GM19351 (cell line): Measurements from ENCODE around the gene PHF12.
A peak's percentile ranks its signal among the peaks of the same experiment; 100 is the strongest.

ENCODE experiments used
- ATAC-seq: cut with Tn5 transposase; IDR thresholded peaks from one replicate; pipeline ENCODE4 v1.9.1; 2021; ENCODE audit warnings: mild to moderate bottlenecking, moderate library complexity; ENCODE audit not compliant: unreplicated experiment

Gene PHF12

GRCh38 chr17:28951428-28951990 lies at the start of gene PHF12:
PHF12 (minus strand) TSS chr17:28951518; CDS start chr17:28950960, 558 bp downstream.
- ATAC-seq = peak; percentile 50

- no peak for ATAC-seq
Measured at GRCh38 chr17:29000973-29001372, 49.7 kb upstream of the PHF12 start.

GRCh38 chr17:28999206-28999605 lies 47.9 kb upstream of the PHF12 start:
- ATAC-seq = no peak

GRCh38 chr17:28997806-28998205 lies 46.5 kb upstream of the PHF12 start:
- ATAC-seq = no peak

- no peak for ATAC-seq
Measured at GRCh38 chr17:28996554-28997096, 45.3 kb upstream of the PHF12 start.

GRCh38 chr17:28993645-28994426 lies 42.5 kb upstream of the PHF12 start:
- no peak for ATAC-seq

GRCh38 chr17:28992625-28993600 lies 41.6 kb upstream of the PHF12 start:
- ATAC-seq = no peak

GRCh38 chr17:28992185-28992584 lies 40.9 kb upstream of the PHF12 start:
- no peak for ATAC-seq

- ATAC-seq = no peak
Measured at GRCh38 chr17:28991779-28992178, 40.5 kb upstream of the PHF12 start.

- ATAC-seq = no peak
Measured at GRCh38 chr17:28989028-28989427, 37.7 kb upstream of the PHF12 start.

- ATAC-seq = no peak
Measured at GRCh38 chr17:28988475-28988874, 37.2 kb upstream of the PHF12 start.

- ATAC-seq = no peak
Measured at GRCh38 chr17:28986714-28987655, 35.7 kb upstream of the PHF12 start.

GRCh38 chr17:28985950-28986713 lies 34.8 kb upstream of the PHF12 start:
- no peak for ATAC-seq

- ATAC-seq = no peak
Measured at GRCh38 chr17:28983286-28984230, 32.2 kb upstream of the PHF12 start.

- no peak for ATAC-seq
Measured at GRCh38 chr17:28982131-28982793, 30.9 kb upstream of the PHF12 start.

- ATAC-seq = no peak
Measured at GRCh38 chr17:28978356-28978964, 27.1 kb upstream of the PHF12 start.

GRCh38 chr17:28977659-28978355 lies 26.5 kb upstream of the PHF12 start:
- ATAC-seq = no peak
